ENCODE measurements around the gene SLC37A4. TPM values are rescaled to one million over a fixed set of nuclear protein-coding genes. Genes with fewer than 3 reads are reported as not detected.
"Not testable (repeated sequence)": the region's sequence is repeated elsewhere in the genome, so short reads cannot be mapped to it uniquely, and the experiment has no call there.

SLC37A4 gene
- total RNA-seq, 4 donors from 2014 or later, result 14.0 to 25.4 (median 19.5) TPM

GRCh38 chr11:119018074-119018938 is 12.4 kb downstream of the SLC37A4 start, which contains the start of the genes RPS25 and TRAPPC4:
Gene RPS25, minus strand, starts transcription at chr11:119018343. Its CDS starts 59 bp downstream, at chr11:119018284.
Gene TRAPPC4, plus strand, starts transcription at chr11:119018766. Its CDS starts 30 bp downstream, at chr11:119018796.
- intact Hi-C loops (cut with DNase I; ENCODE audit: low total_unique reads), result no loop called here
- 0% methylated on average over 63 of the region's 63 CpGs for WGBS, 2 donors
- TF ChIP-seq, protein P1, sequence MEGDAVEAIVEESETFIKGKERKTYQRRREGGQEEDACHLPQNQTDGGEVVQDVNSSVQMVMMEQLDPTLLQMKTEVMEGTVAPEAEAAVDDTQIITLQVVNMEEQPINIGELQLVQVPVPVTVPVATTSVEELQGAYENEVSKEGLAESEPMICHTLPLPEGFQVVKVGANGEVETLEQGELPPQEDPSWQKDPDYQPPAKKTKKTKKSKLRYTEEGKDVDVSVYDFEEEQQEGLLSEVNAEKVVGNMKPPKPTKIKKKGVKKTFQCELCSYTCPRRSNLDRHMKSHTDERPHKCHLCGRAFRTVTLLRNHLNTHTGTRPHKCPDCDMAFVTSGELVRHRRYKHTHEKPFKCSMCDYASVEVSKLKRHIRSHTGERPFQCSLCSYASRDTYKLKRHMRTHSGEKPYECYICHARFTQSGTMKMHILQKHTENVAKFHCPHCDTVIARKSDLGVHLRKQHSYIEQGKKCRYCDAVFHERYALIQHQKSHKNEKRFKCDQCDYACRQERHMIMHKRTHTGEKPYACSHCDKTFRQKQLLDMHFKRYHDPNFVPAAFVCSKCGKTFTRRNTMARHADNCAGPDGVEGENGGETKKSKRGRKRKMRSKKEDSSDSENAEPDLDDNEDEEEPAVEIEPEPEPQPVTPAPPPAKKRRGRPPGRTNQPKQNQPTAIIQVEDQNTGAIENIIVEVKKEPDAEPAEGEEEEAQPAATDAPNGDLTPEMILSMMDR (IDR thresholded peaks at IDR 0.05), result no peak
- TF ChIP-seq POLR2A (IDR thresholded peaks at IDR 0.05), result no peak
- peak; percentile 96 to 99 for DNase-seq (ENCODE audit: low spot score in 2 of 2)
- H3K4me3 ChIP-seq (ENCODE audit: low read depth, poor library complexity, severe bottlenecking), result peak within 1 kb of the TSS; percentile 93

DNA sequence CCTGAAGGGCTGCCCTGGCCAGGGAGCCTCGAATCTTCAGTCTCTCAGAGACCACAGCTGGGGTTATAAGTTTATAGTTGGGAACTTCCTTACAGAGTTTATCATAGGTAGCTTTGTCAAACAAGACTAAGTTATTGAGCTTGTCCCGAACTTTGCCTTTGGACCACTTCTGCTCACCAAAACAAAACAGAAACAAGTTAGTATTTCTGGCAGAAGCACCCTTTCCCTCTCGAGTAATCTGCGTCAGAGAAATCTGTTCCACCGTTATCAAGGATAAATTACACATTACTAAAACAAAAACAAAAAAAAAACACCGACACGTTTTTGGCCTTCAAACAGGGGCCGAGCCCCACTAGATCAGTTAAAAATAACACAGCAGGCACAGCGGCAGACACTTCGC is 13.3 kb downstream of the SLC37A4 start:
- H3K4me3 ChIP-seq (ENCODE audit: low read depth, poor library complexity, severe bottlenecking), result peak overlapping the region; percentile 93
- WGBS, 2 donors, result 1 to 2% methylated on average over 10 of the region's 10 CpGs
- intact Hi-C loops (cut with DNase I; ENCODE audit: low total_unique reads); DNase-seq (ENCODE audit: low spot score in 2 of 2): not testable (repeated sequence)

- no peak overlapping the region for H3K4me3 ChIP-seq (ENCODE audit: low read depth, poor library complexity, severe bottlenecking)
- TF ChIP-seq POLR2A (IDR thresholded peaks at IDR 0.05), result no peak
- TF ChIP-seq, protein P1 (IDR thresholded peaks at IDR 0.05), result no peak
- intact Hi-C loops (cut with DNase I; ENCODE audit: low total_unique reads), result no loop called here
- 71 to 77% methylated on average over 14 of the region's 14 CpGs for WGBS, 2 donors
- DNase-seq (ENCODE audit: low spot score in 2 of 2), result no peak
Measured at GRCh38 chr11:119016216-119017009, 14.3 kb downstream of the SLC37A4 start.

- no peak overlapping the region for H3K4me3 ChIP-seq (ENCODE audit: low read depth, poor library complexity, severe bottlenecking)
- intact Hi-C loops (cut with DNase I; ENCODE audit: low total_unique reads), result no loop called here
- no peak for DNase-seq (ENCODE audit: low spot score in 2 of 2)
- TF ChIP-seq, protein P1 (IDR thresholded peaks at IDR 0.05), result no peak
- no peak for TF ChIP-seq POLR2A (IDR thresholded peaks at IDR 0.05)
- 58 to 67% methylated on average over 8 of the region's 8 CpGs for WGBS, 2 donors
Measured at GRCh38 chr11:119015054-119015611, 15.5 kb downstream of the SLC37A4 start.

GRCh38 chr11:119014209-119014924 is 16.3 kb downstream of the SLC37A4 start:
- intact Hi-C loops (cut with DNase I; ENCODE audit: low total_unique reads), result no loop called here
- TF ChIP-seq, protein P1 (IDR thresholded peaks at IDR 0.05), result no peak
- TF ChIP-seq POLR2A (IDR thresholded peaks at IDR 0.05), result no peak
- no peak for DNase-seq (ENCODE audit: low spot score in 2 of 2)
- WGBS, 2 donors, result 90 to 91% methylated on average over 17 of the region's 17 CpGs
- no peak overlapping the region for H3K4me3 ChIP-seq (ENCODE audit: low read depth, poor library complexity, severe bottlenecking)
